IPS-11a (cell line): Measurements from ENCODE around the gene RBM43.
"Not testable (repeated sequence)": the region's sequence is repeated elsewhere in the genome, so short reads cannot be mapped to it uniquely, and the experiment has no call there.

Experiments used
- H3K4me3 ChIP-seq: one replicate; pipeline ENCODE4 v1.5.1; 2013; ENCODE audit warnings: low read depth, low read length, control low read depth

RBM43 gene

GRCh38 chr2:151261231-151261976 lies at the start of gene RBM43:
Gene RBM43 (minus strand): TSS chr2:151261863. CDS start chr2:151261727, 136 bp downstream.
- peak within 1 kb of the TSS; percentile 57 for H3K4me3 ChIP-seq

GRCh38 chr2:151310313-151310712 lies 48.6 kb upstream of the RBM43 start:
- H3K4me3 ChIP-seq, result not testable (repeated sequence)

- no peak overlapping the region for H3K4me3 ChIP-seq
Measured at GRCh38 chr2:151306621-151307020, 45.0 kb upstream of the RBM43 start.

- no peak overlapping the region for H3K4me3 ChIP-seq
Measured at GRCh38 chr2:151305129-151305691, 43.5 kb upstream of the RBM43 start.

GRCh38 chr2:151302879-151303278 lies 41.2 kb upstream of the RBM43 start:
- H3K4me3 ChIP-seq, result no peak overlapping the region

GRCh38 chr2:151302404-151302803 lies 40.7 kb upstream of the RBM43 start:
- no peak overlapping the region for H3K4me3 ChIP-seq

- H3K4me3 ChIP-seq, result no peak overlapping the region
Measured at GRCh38 chr2:151299920-151300539, 38.4 kb upstream of the RBM43 start.

GRCh38 chr2:151297882-151298281 lies 36.2 kb upstream of the RBM43 start:
- H3K4me3 ChIP-seq, result no peak overlapping the region

GRCh38 chr2:151295926-151296325 lies 34.3 kb upstream of the RBM43 start:
- not testable (repeated sequence) for H3K4me3 ChIP-seq

- H3K4me3 ChIP-seq, result no peak overlapping the region
Measured at GRCh38 chr2:151292546-151292945, 30.9 kb upstream of the RBM43 start.

- H3K4me3 ChIP-seq, result no peak overlapping the region
Measured at GRCh38 chr2:151292141-151292540, 30.5 kb upstream of the RBM43 start.

GRCh38 chr2:151291224-151291623 lies 29.6 kb upstream of the RBM43 start:
- no peak overlapping the region for H3K4me3 ChIP-seq

GRCh38 chr2:151289972-151290866 lies 28.6 kb upstream of the RBM43 start:
- peak overlapping the region; percentile 63 for H3K4me3 ChIP-seq

- no peak overlapping the region for H3K4me3 ChIP-seq
Measured at GRCh38 chr2:151287513-151288250, 26.0 kb upstream of the RBM43 start.

- no peak overlapping the region for H3K4me3 ChIP-seq
Measured at GRCh38 chr2:151282401-151282800, 20.7 kb upstream of the RBM43 start.

GRCh38 chr2:151280271-151280670 lies 18.6 kb upstream of the RBM43 start:
- no peak overlapping the region for H3K4me3 ChIP-seq

- no peak overlapping the region for H3K4me3 ChIP-seq
Measured at GRCh38 chr2:151278487-151278886, 16.8 kb upstream of the RBM43 start.

- H3K4me3 ChIP-seq, result no peak overlapping the region
Measured at GRCh38 chr2:151277067-151277466, 15.4 kb upstream of the RBM43 start.

- H3K4me3 ChIP-seq, result no peak overlapping the region
Measured at GRCh38 chr2:151275291-151275690, 13.6 kb upstream of the RBM43 start.

- H3K4me3 ChIP-seq, result no peak overlapping the region
Measured at GRCh38 chr2:151271824-151272223, 10.2 kb upstream of the RBM43 start.
